NCI-H1092 (cell line): ENCODE data around the gene SEMA3C.
A peak's percentile ranks its signal among the peaks of the same experiment; 100 is the strongest.

Source experiments
- DNase-seq: peaks from one replicate; lab custom pipeline; 2025; lab: John Stamatoyannopoulos, UW

Gene SEMA3C

GRCh38 chr7:80918909-80919721 is at the start of gene SEMA3C:
Gene SEMA3C, minus strand, starts transcription at chr7:80919051. Its CDS starts 2,270 bp downstream, at chr7:80916781.
- DNase-seq, result peak; percentile 75

GRCh38 chr7:80968606-80969005 is 49.8 kb upstream of the SEMA3C start:
- no peak for DNase-seq

GRCh38 chr7:80967917-80968297 is 49.1 kb upstream of the SEMA3C start:
- no peak for DNase-seq

GRCh38 chr7:80967071-80967916 is 48.4 kb upstream of the SEMA3C start:
- DNase-seq, result no peak

GRCh38 chr7:80960244-80960795 is 41.5 kb upstream of the SEMA3C start:
- no peak for DNase-seq

- DNase-seq, result no peak
Observed at GRCh38 chr7:80957226-80957777, 38.5 kb upstream of the SEMA3C start.

GRCh38 chr7:80954191-80954590 is 35.3 kb upstream of the SEMA3C start:
- no peak for DNase-seq

GRCh38 chr7:80950550-80950967 is 31.7 kb upstream of the SEMA3C start:
- no peak for DNase-seq

GRCh38 chr7:80949449-80949848 is 30.6 kb upstream of the SEMA3C start:
- DNase-seq, result no peak

GRCh38 chr7:80946858-80947257 is 28.0 kb upstream of the SEMA3C start:
- DNase-seq, result no peak

GRCh38 chr7:80945976-80946375 is 27.1 kb upstream of the SEMA3C start:
- DNase-seq, result no peak

GRCh38 chr7:80943342-80943741 is 24.5 kb upstream of the SEMA3C start:
- DNase-seq, result no peak

GRCh38 chr7:80942261-80943041 is 23.6 kb upstream of the SEMA3C start:
- no peak for DNase-seq

- no peak for DNase-seq
Observed at GRCh38 chr7:80941208-80941758, 22.4 kb upstream of the SEMA3C start.

- no peak for DNase-seq
Observed at GRCh38 chr7:80940539-80941207, 21.8 kb upstream of the SEMA3C start.

- DNase-seq, result no peak
Observed at GRCh38 chr7:80937336-80937735, 18.5 kb upstream of the SEMA3C start.

- no peak for DNase-seq
Observed at GRCh38 chr7:80935991-80936780, 17.3 kb upstream of the SEMA3C start.

- no peak for DNase-seq
Observed at GRCh38 chr7:80934321-80934720, 15.5 kb upstream of the SEMA3C start.

- no peak for DNase-seq
Observed at GRCh38 chr7:80932536-80932935, 13.7 kb upstream of the SEMA3C start.

GRCh38 chr7:80929619-80930018 is 10.8 kb upstream of the SEMA3C start:
- no peak for DNase-seq
